CD4-positive, CD25-positive, alpha-beta regulatory T cell (primary cell): ENCODE data around the gene CAB39L. TPM values are rescaled to one million over a fixed set of nuclear protein-coding genes. Genes with fewer than 3 reads are reported as not detected.

Experiments used
- ATAC-seq, 2 donors: fragments of 150-1000 bp; cut with Tn5 transposase; one replicate each; pipeline ENCODE4 v1.10.0; 2021; ENCODE audit warnings: low read depth in 2 of 2, moderate number of reproducible peaks in 2 of 2, moderate library complexity in 1 of 2
- DNase-seq, 3 donors: peaks; one replicate each; pipeline versions ENCODE4 v3.0.0 to v3.0.0-alpha.2; 2012 to 2022; ENCODE audit warnings: mixed read lengths in 1 of 3
- H3K27ac ChIP-seq: one replicate; pipeline ENCODE4 v1.7.0; 2013; ENCODE audit warnings: mild to moderate bottlenecking, low read length; ENCODE audit not compliant: insufficient read depth, poor library complexity, severe bottlenecking
- H3K27me3 ChIP-seq: one replicate; pipeline ENCODE4 v1.7.0; 2013; ENCODE audit warnings: low read length; ENCODE audit not compliant: control insufficient read depth, insufficient read depth
- H3K36me3 ChIP-seq: one replicate; pipeline ENCODE4 v1.7.0; 2013; ENCODE audit warnings: mild to moderate bottlenecking, low read length, moderate library complexity; ENCODE audit not compliant: control insufficient read depth, insufficient read depth
- H3K4me1 ChIP-seq: 2 replicates; pipeline ENCODE4 v1.7.0; 2013; ENCODE audit warnings: mild to moderate bottlenecking, low read length; ENCODE audit not compliant: insufficient read depth, control insufficient read depth, poor library complexity, severe bottlenecking
- H3K4me3 ChIP-seq: one replicate; pipeline ENCODE4 v1.7.0; 2013; ENCODE audit warnings: low read depth, mild to moderate bottlenecking, low read length, moderate library complexity
- H3K9me3 ChIP-seq, 2 experiments: 1 replicate in 1 of 2; 2 replicates in 1 of 2; pipeline ENCODE4 v1.7.0; 2013; ENCODE audit warnings: low read length in 2 of 2, mild to moderate bottlenecking in 1 of 2, moderate library complexity in 1 of 2; ENCODE audit not compliant: control insufficient read depth in 2 of 2
- H3K27ac Mint-ChIP-seq, 3 donors: one replicate each; pipeline ENCODE4 v1.8.0; 2020 to 2022; ENCODE audit warnings: mild to moderate bottlenecking in 3 of 3, mixed read lengths in 3 of 3, moderate library complexity in 2 of 3
- H3K27me3 Mint-ChIP-seq: one replicate; pipeline ENCODE4 v1.8.0; 2022; ENCODE audit warnings: mild to moderate bottlenecking, mixed read lengths
- H3K36me3 Mint-ChIP-seq: one replicate; pipeline ENCODE4 v1.8.0; 2020; ENCODE audit warnings: mixed read lengths
- H3K4me1 Mint-ChIP-seq, 4 donors: one replicate each; pipeline ENCODE4 v1.8.0; 2020 to 2022; ENCODE audit warnings: mixed read lengths in 4 of 4, mild to moderate bottlenecking in 1 of 4
- H3K4me3 Mint-ChIP-seq, 4 donors: one replicate each; pipeline ENCODE4 v1.8.0; 2020 to 2022; ENCODE audit warnings: mild to moderate bottlenecking in 4 of 4, mixed read lengths in 4 of 4, moderate library complexity in 3 of 4
- H3K9me3 Mint-ChIP-seq, 7 donors: one replicate each; pipeline ENCODE4 v1.8.0; 2020 to 2022; ENCODE audit warnings: mixed read lengths in 7 of 7, mild to moderate bottlenecking in 3 of 7, moderate library complexity in 2 of 7
- polyA plus RNA-seq, 4 donors: library from polyadenylated mRNA; unstranded; fragments of 300-500 nt; fragmentation: Illumina TruSeq; gene quantifications; one replicate each; pipeline ENCODE4 v1.2.3, GENCODE V29; 2021
- total RNA-seq: library from RNA; stranded (reverse); gene quantifications from one replicate; pipeline ENCODE4 v1.2.3, GENCODE V29; 2022

Gene CAB39L
- total and polyA plus RNA-seq, 5 donors from 2014 or later, result 3.0 to 13.9 (median 7.3) TPM

GRCh38 chr13:49343255-49343654 lies 100.6 kb downstream of the CAB39L start:
- DNase-seq (no peak), ATAC-seq (no peak)
- Histone ChIP-seq H3K36me3 (no peaks in the 10 kb centered on the region), H3K27me3 (no peaks in the 10 kb centered on the region), H3K4me3 (no peak overlapping the region), H3K27ac (no peak overlapping the region), H3K4me1 (no peaks in the 10 kb centered on the region), H3K9me3 (no peaks in the 10 kb centered on the region)
- Mint-ChIP-seq H3K9me3 (no peaks in the 10 kb centered on the region), H3K36me3 (peaks cover 18% of the 10 kb centered on the region), H3K4me1 (peaks cover 0 to 10% (median 5%) of the 10 kb centered on the region in 4 donors), H3K27me3 (no peaks in the 10 kb centered on the region), H3K27ac (peak overlapping the region in 1 of 3 donors; percentile 13), H3K4me3 (no peak overlapping the region)

- Mint-ChIP-seq H3K4me3 (no peak overlapping the region), H3K4me1 (peaks cover 0 to 10% (median 5%) of the 10 kb centered on the region in 4 donors), H3K27ac (no peak overlapping the region), H3K27me3 (no peaks in the 10 kb centered on the region), H3K9me3 (no peaks in the 10 kb centered on the region), H3K36me3 (peaks cover 14% of the 10 kb centered on the region)
- H3K27me3 ChIP-seq, result no peaks in the 10 kb centered on the region
- H3K27ac ChIP-seq, result no peak overlapping the region
- no peak for DNase-seq
- H3K9me3 ChIP-seq, result no peaks in the 10 kb centered on the region
- no peaks in the 10 kb centered on the region for H3K36me3 ChIP-seq
- H3K4me1 ChIP-seq, result no peaks in the 10 kb centered on the region
- no peak overlapping the region for H3K4me3 ChIP-seq
- no peak for ATAC-seq
Observed at GRCh38 chr13:49342454-49342853, 101.4 kb downstream of the CAB39L start.

DNA sequence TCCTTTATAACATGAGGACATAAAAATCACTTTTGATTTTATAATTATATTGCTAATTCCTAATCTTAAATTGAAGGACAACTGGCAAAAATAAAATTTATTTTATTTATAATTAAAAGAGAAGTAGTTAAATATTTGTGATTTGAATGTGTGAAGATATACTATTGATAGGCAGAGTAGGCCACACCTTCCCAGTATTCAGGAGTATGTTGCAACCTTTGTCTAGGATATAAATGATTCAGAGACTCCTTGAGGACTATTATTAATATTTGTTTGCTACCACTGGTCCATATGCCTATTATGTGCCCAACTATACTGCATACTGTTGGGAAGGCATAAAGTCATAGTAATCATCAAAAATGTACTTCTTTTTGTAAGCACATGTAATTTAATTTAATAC lies 101.9 kb downstream of the CAB39L start:
- no peaks in the 10 kb centered on the region for H3K9me3 ChIP-seq
- Mint-ChIP-seq H3K27me3 (no peaks in the 10 kb centered on the region), H3K36me3 (peaks cover 14% of the 10 kb centered on the region), H3K4me3 (no peak overlapping the region), H3K27ac (no peak overlapping the region), H3K9me3 (no peaks in the 10 kb centered on the region), H3K4me1 (peaks cover 0 to 10% (median 5%) of the 10 kb centered on the region in 4 donors)
- no peak overlapping the region for H3K4me3 ChIP-seq
- DNase-seq, result no peak
- no peaks in the 10 kb centered on the region for H3K36me3 ChIP-seq
- H3K4me1 ChIP-seq, result no peaks in the 10 kb centered on the region
- H3K27me3 ChIP-seq, result no peaks in the 10 kb centered on the region
- no peak overlapping the region for H3K27ac ChIP-seq
- ATAC-seq, result no peak

GRCh38 chr13:49341517-49341916 lies 102.3 kb downstream of the CAB39L start:
- Histone ChIP-seq H3K9me3 (no peaks in the 10 kb centered on the region), H3K27ac (no peak overlapping the region), H3K4me3 (no peak overlapping the region), H3K27me3 (no peaks in the 10 kb centered on the region), H3K36me3 (no peaks in the 10 kb centered on the region), H3K4me1 (no peaks in the 10 kb centered on the region)
- DNase-seq (no peak), ATAC-seq (no peak)
- no peak overlapping the region for H3K27ac Mint-ChIP-seq
- no peaks in the 10 kb centered on the region for H3K27me3 Mint-ChIP-seq
- peaks cover 14% of the 10 kb centered on the region for H3K36me3 Mint-ChIP-seq
- H3K9me3 Mint-ChIP-seq, result no peaks in the 10 kb centered on the region
- H3K4me3 Mint-ChIP-seq, result no peak overlapping the region
- H3K4me1 Mint-ChIP-seq, result peaks cover 0 to 10% (median 5%) of the 10 kb centered on the region in 4 donors

DNA sequence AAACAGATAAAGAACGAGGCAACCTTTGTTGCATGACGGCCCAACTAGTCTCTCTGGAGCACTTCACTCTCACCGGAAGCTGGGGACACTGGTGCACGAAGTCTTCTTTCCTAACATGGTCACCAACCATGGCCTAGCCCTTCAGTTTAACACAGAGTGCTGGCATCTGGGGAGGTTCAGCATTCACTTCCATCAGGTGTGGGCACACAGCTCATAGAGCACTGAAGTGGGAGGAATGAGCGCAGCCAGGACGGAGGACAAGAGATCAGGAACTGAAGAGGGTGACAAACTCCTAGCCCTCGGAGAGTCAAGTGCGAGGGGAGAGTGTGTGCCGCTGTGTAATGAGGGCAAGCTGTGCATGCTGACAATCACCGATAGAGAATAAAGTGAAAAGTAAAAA lies 103.7 kb downstream of the CAB39L start:
- H3K27ac ChIP-seq, result no peak overlapping the region
- H3K36me3 Mint-ChIP-seq, result peaks cover 14% of the 10 kb centered on the region
- peaks cover 0 to 10% (median 5%) of the 10 kb centered on the region in 4 donors for H3K4me1 Mint-ChIP-seq
- H3K4me3 ChIP-seq, result no peak overlapping the region
- H3K4me1 ChIP-seq, result no peaks in the 10 kb centered on the region
- H3K9me3 ChIP-seq, result no peaks in the 10 kb centered on the region
- H3K27me3 ChIP-seq, result no peaks in the 10 kb centered on the region
- H3K27ac Mint-ChIP-seq, result peak overlapping the region in 2 of 3 donors; percentile 48 to 69
- DNase-seq (no peak), ATAC-seq (no peak)
- no peaks in the 10 kb centered on the region for H3K9me3 Mint-ChIP-seq
- no peak overlapping the region for H3K4me3 Mint-ChIP-seq
- H3K36me3 ChIP-seq, result no peaks in the 10 kb centered on the region
- H3K27me3 Mint-ChIP-seq, result no peaks in the 10 kb centered on the region

GRCh38 chr13:49336655-49337054 lies 107.2 kb downstream of the CAB39L start:
- Mint-ChIP-seq H3K4me3 (no peak overlapping the region), H3K9me3 (no peaks in the 10 kb centered on the region)
- DNase-seq, result no peak

DNA sequence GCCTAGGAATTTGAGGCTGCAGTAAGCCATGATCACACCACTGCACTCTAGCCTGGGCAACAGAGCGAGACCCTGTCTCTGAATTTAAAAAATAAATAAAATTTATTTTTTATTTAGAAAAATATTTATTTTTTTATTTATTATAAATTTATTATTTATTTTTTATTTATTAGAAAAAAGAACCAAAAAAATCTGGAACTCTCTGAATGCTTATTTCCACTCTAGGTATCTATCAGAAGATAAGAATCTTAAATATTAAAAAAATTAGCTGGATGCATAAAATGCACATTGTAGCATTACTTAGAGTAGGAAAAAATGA lies 113.4 kb downstream of the CAB39L start:
- Mint-ChIP-seq H3K27me3 (no peaks in the 10 kb centered on the region), H3K27ac (no peak overlapping the region), H3K4me3 (no peak overlapping the region), H3K4me1 (no peaks in the 10 kb centered on the region), H3K9me3 (no peaks in the 10 kb centered on the region), H3K36me3 (peaks cover 18% of the 10 kb centered on the region)
- Histone ChIP-seq H3K27ac (no peak overlapping the region), H3K4me1 (no peaks in the 10 kb centered on the region), H3K36me3 (no peaks in the 10 kb centered on the region), H3K4me3 (no peak overlapping the region), H3K27me3 (no peaks in the 10 kb centered on the region), H3K9me3 (no peaks in the 10 kb centered on the region)
- ATAC-seq (no peak), DNase-seq (no peak)

More at GRCh38 chr13:49336655-49337054, 107.2 kb downstream of the CAB39L start:
- no peaks in the 10 kb centered on the region for H3K27me3 ChIP-seq
- Mint-ChIP-seq H3K4me1 (no peaks in the 10 kb centered on the region), H3K36me3 (peaks cover 10% of the 10 kb centered on the region), H3K27ac (no peak overlapping the region), H3K27me3 (no peaks in the 10 kb centered on the region)
- H3K36me3 ChIP-seq, result no peaks in the 10 kb centered on the region
- H3K4me3 ChIP-seq, result no peak overlapping the region
- H3K9me3 ChIP-seq, result no peaks in the 10 kb centered on the region
- no peak for ATAC-seq
- H3K27ac ChIP-seq, result no peak overlapping the region
- H3K4me1 ChIP-seq, result no peaks in the 10 kb centered on the region

DNA sequence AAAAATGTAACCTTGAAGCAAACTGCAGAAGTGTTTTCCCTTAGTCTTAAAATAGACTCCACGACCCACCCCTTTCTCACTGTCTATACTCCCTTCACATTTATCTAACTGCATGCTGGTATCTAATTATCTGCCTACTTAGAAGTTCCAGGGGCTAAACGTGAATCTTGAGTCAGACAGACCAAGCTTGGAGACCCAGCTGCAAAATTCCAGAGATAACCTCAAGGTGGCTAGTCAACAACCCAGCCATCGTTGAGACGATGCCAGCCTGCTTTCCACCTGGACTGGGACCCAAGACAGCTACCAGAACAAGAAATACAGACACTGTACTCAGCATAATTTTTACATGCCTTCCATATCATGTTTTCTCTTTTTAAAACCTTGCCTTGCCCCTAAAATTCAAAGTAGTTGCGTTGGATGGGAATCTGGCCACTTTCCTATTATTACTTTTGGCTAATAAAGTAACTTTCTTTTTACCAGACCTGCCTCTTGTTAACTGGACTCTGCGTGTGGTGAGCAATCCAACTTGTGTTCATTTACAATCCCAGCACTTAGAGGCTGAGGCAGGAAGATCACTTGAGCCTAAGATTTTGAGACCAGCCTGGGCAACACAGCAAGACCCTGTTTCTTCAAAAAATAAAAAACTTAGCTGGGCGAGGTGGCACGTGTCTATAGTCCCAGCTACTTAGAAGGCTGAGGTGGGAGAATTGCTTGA lies 113.9 kb downstream of the CAB39L start:
- ATAC-seq (no peak), DNase-seq (no peak)
- Histone ChIP-seq H3K27me3 (no peaks in the 10 kb centered on the region), H3K36me3 (no peaks in the 10 kb centered on the region), H3K27ac (no peak overlapping the region), H3K9me3 (no peaks in the 10 kb centered on the region), H3K4me3 (no peak overlapping the region), H3K4me1 (no peaks in the 10 kb centered on the region)
- Mint-ChIP-seq H3K4me1 (no peaks in the 10 kb centered on the region), H3K36me3 (peaks cover 18% of the 10 kb centered on the region), H3K27ac (peak overlapping the region in 1 of 3 donors; percentile 64), H3K27me3 (no peaks in the 10 kb centered on the region), H3K9me3 (no peaks in the 10 kb centered on the region), H3K4me3 (no peak overlapping the region)
